Measurements from ENCODE around the gene SMC1B.

DNA sequence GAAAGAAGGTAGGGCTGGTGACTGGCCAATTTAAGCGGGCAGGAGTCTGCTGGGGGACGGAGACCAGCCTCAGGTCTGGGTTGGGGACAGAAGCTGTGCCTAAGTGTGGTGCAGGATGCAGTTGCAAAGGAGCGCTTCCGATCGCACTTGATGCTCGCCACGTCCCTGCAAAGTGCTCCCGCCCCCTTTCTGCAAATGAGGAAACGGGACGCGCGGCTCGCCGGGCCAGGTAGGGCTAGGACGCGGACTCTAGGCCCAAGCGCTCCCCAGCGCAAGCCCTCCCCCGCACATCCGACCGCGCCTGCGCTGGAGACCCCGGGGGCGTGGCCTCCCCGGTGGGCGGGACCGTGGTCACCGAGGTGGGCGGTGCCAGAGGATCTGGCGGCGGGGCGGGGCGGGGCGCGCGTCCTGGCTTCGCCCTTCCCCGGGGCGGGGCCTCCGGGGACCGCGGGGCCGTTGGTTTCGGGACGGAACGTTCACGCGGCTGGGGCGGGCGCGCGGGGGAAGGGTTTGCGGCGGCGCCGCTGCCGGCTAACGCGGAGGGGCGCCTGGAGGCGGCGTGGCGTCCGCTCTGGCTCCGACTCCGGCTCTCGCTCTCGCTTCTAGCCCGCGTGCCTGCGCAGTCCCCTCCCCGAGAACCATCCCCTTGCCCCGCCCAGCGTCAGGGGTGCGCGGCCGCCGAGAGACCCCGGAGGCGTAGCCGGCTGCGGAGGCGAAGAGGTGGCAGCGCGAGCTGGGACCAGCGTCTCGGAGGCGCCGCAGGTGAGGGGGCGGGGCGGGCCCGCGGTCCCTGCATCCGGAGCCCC lies 103.8 kb downstream of the SMC1B start, which contains the start of gene FAM118A:
- TF ChIP-seq, protein P1, sequence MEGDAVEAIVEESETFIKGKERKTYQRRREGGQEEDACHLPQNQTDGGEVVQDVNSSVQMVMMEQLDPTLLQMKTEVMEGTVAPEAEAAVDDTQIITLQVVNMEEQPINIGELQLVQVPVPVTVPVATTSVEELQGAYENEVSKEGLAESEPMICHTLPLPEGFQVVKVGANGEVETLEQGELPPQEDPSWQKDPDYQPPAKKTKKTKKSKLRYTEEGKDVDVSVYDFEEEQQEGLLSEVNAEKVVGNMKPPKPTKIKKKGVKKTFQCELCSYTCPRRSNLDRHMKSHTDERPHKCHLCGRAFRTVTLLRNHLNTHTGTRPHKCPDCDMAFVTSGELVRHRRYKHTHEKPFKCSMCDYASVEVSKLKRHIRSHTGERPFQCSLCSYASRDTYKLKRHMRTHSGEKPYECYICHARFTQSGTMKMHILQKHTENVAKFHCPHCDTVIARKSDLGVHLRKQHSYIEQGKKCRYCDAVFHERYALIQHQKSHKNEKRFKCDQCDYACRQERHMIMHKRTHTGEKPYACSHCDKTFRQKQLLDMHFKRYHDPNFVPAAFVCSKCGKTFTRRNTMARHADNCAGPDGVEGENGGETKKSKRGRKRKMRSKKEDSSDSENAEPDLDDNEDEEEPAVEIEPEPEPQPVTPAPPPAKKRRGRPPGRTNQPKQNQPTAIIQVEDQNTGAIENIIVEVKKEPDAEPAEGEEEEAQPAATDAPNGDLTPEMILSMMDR (IDR thresholded peaks at IDR 0.05 in 2 of 3, conservative IDR thresholded peaks at IDR 0.05 in 1 of 3; ENCODE audit: insufficient read depth in 2 of 3, low read depth in 1 of 3, low read length in 3 of 3) = 0 out of 6 replicates have a peak, but pooled peaks of 2 of the 3 experiments have one; percentile 4 to 5
- TF ChIP-seq, protein P2, sequence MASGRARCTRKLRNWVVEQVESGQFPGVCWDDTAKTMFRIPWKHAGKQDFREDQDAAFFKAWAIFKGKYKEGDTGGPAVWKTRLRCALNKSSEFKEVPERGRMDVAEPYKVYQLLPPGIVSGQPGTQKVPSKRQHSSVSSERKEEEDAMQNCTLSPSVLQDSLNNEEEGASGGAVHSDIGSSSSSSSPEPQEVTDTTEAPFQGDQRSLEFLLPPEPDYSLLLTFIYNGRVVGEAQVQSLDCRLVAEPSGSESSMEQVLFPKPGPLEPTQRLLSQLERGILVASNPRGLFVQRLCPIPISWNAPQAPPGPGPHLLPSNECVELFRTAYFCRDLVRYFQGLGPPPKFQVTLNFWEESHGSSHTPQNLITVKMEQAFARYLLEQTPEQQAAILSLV (tag; IDR thresholded peaks at IDR 0.05) = no peak
- TF ChIP-seq POLR2A (conservative IDR thresholded peaks at IDR 0.05) (peak; percentile 76), RCOR1 (IDR thresholded peaks at IDR 0.05; ENCODE audit: borderline replicate concordance in 1 of 2, low read depth in 2 of 2, low read length in 2 of 2) (no peak), GTF2F1 (IDR thresholded peaks at IDR 0.05; ENCODE audit: low read depth, low read length) (no peak), SMC3 (conservative IDR thresholded peaks at IDR 0.05; ENCODE audit: insufficient read depth, low read depth, low read length) (no peak), JUN (IDR thresholded peaks at IDR 0.05; ENCODE audit: borderline replicate concordance, low read depth, low read length) (no peak), JUN (CRISPR knock-in tag; IDR thresholded peaks at IDR 0.05; ENCODE audit: borderline replicate concordance) (no peak), SMAD3 (CRISPR knock-in tag; conservative IDR thresholded peaks at IDR 0.05) (no peak), NFRKB (IDR thresholded peaks at IDR 0.05; ENCODE audit: low read depth) (no peak), TCF7L2 (IDR thresholded peaks at IDR 0.05; ENCODE audit: low read depth, low read length) (no peak)
- TF ChIP-seq, protein P3, sequence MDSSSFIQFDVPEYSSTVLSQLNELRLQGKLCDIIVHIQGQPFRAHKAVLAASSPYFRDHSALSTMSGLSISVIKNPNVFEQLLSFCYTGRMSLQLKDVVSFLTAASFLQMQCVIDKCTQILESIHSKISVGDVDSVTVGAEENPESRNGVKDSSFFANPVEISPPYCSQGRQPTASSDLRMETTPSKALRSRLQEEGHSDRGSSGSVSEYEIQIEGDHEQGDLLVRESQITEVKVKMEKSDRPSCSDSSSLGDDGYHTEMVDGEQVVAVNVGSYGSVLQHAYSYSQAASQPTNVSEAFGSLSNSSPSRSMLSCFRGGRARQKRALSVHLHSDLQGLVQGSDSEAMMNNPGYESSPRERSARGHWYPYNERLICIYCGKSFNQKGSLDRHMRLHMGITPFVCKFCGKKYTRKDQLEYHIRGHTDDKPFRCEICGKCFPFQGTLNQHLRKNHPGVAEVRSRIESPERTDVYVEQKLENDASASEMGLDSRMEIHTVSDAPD (CRISPR knock-in tag; IDR thresholded peaks at IDR 0.05) = no peak

All from K562 (cell line).